ENCODE results near the gene HSPG2.

The HSPG2 gene

GRCh38 chr1:21930629-21931170, 6.4 kb downstream of the HSPG2 start:
- DNase-seq (ENCODE audit: low read depth in 1 of 2, low spot score in 1 of 2), result no peak
- Histone ChIP-seq H3K4me3 (replicated peaks; ENCODE audit: insufficient read depth, low read length) (no peak overlapping the region), H3K27me3 (ENCODE audit: insufficient read depth, poor library complexity, severe bottlenecking) (no peaks in the 10 kb centered on the region), H3K27ac (replicated peaks) (no peak overlapping the region)
- TF ChIP-seq CTCF (IDR thresholded peaks at IDR 0.05; ENCODE audit: insufficient read depth, low read length), result no peak
- TF ChIP-seq SPI1 (IDR thresholded peaks at IDR 0.05; ENCODE audit: borderline replicate concordance, low read depth), result no peak
- TF ChIP-seq POLR2AphosphoS5 (IDR thresholded peaks at IDR 0.05; ENCODE audit: low read depth), result no peak
- TF ChIP-seq REST (IDR thresholded peaks at IDR 0.05; ENCODE audit: insufficient replicate concordance, low read depth), result no peak

GRCh38 chr1:21930080-21930571, 7.0 kb downstream of the HSPG2 start:
- no peak overlapping the region for H3K4me3 ChIP-seq (replicated peaks; ENCODE audit: insufficient read depth, low read length)
- no peak overlapping the region for H3K27ac ChIP-seq (replicated peaks)
- no peaks in the 10 kb centered on the region for H3K27me3 ChIP-seq (ENCODE audit: insufficient read depth, poor library complexity, severe bottlenecking)
- no peak for DNase-seq (ENCODE audit: low read depth in 1 of 2, low spot score in 1 of 2)
- TF ChIP-seq POLR2AphosphoS5 (IDR thresholded peaks at IDR 0.05; ENCODE audit: low read depth) (no peak), SPI1 (IDR thresholded peaks at IDR 0.05; ENCODE audit: borderline replicate concordance, low read depth) (no peak), CTCF (IDR thresholded peaks at IDR 0.05; ENCODE audit: insufficient read depth, low read length) (no peak), REST (IDR thresholded peaks at IDR 0.05; ENCODE audit: insufficient replicate concordance, low read depth) (no peak), GABPA (IDR thresholded peaks at IDR 0.05; ENCODE audit: low read depth) (no peak)

- H3K4me3 ChIP-seq (replicated peaks; ENCODE audit: insufficient read depth, low read length), result no peak overlapping the region
- DNase-seq (ENCODE audit: low read depth in 1 of 2, low spot score in 1 of 2), result no peak
- no peaks in the 10 kb centered on the region for H3K27me3 ChIP-seq (ENCODE audit: insufficient read depth, poor library complexity, severe bottlenecking)
- TF ChIP-seq REST (IDR thresholded peaks at IDR 0.05; ENCODE audit: insufficient replicate concordance, low read depth), result no peak
- TF ChIP-seq POLR2AphosphoS5 (IDR thresholded peaks at IDR 0.05; ENCODE audit: low read depth), result no peak
- TF ChIP-seq GABPA (IDR thresholded peaks at IDR 0.05; ENCODE audit: low read depth), result no peak
- no peak for TF ChIP-seq SPI1 (IDR thresholded peaks at IDR 0.05; ENCODE audit: borderline replicate concordance, low read depth)
- no peak for TF ChIP-seq CTCF (IDR thresholded peaks at IDR 0.05; ENCODE audit: insufficient read depth, low read length)
- H3K27ac ChIP-seq (replicated peaks), result no peak overlapping the region
Observed at GRCh38 chr1:21927533-21928237, 9.4 kb downstream of the HSPG2 start.
